HepG2 (cell line): Measurements from ENCODE around the gene SFI1. TPM values are rescaled to one million over a fixed set of nuclear protein-coding genes. Genes with fewer than 3 reads are reported as not detected.

Experiments used
- AKAP8 ChIP-seq: sonication (generic); formaldehyde crosslinking; IDR thresholded peaks from 2 replicates; pipeline ENCODE4 v1.5.1; 2020; ENCODE audit warnings: mild to moderate bottlenecking, missing genetic modification reagents
- DR1 ChIP-seq: sonication (generic); formaldehyde crosslinking; IDR thresholded peaks from 2 replicates; pipeline ENCODE4 v1.8.0; 2021; ENCODE audit warnings: mild to moderate bottlenecking, missing genetic modification reagents, inconsistent platforms
- FOXJ3 ChIP-seq: sonication (generic); formaldehyde crosslinking; IDR thresholded peaks from 2 replicates; pipeline ENCODE4 v1.4.0; 2020; ENCODE audit warnings: missing genetic modification reagents, mild to moderate bottlenecking, borderline replicate concordance
- FOXK1 ChIP-seq: sonication (generic); formaldehyde crosslinking; IDR thresholded peaks from 2 replicates; pipeline ENCODE4 v1.4.0; 2020; ENCODE audit warnings: low read depth, missing genetic modification reagents, borderline replicate concordance
- HOXA5 ChIP-seq: sonication (generic); formaldehyde crosslinking; IDR thresholded peaks from 2 replicates; pipeline ENCODE4 v1.4.0; 2020; ENCODE audit warnings: missing genetic modification reagents
- HOXD1 ChIP-seq: sonication (generic); formaldehyde crosslinking; IDR thresholded peaks from 2 replicates; pipeline ENCODE4 v1.5.0; 2020; ENCODE audit warnings: missing genetic modification reagents
- JUN ChIP-seq: sonication (generic); formaldehyde crosslinking; IDR thresholded peaks from 2 replicates; pipeline ENCODE4 v1.4.0; 2020; ENCODE audit warnings: mild to moderate bottlenecking, missing genetic modification reagents
- MIER2 ChIP-seq: IDR thresholded peaks from 2 replicates; pipeline ENCODE4 v1.6.1; 2016; ENCODE audit warnings: missing biosample characterization, missing genetic modification reagents
- MXI1 ChIP-seq: IDR thresholded peaks from 3 replicates; pipeline ENCODE4 v1.6.1; 2012; ENCODE audit warnings: low read depth, low read length, inconsistent platforms, borderline replicate concordance
- NCOA2 ChIP-seq: sonication (generic); formaldehyde crosslinking; IDR thresholded peaks from 2 replicates; pipeline ENCODE4 v1.8.0; 2022; ENCODE audit warnings: inconsistent platforms
- SP5 ChIP-seq: IDR thresholded peaks from 2 replicates; pipeline ENCODE4 v1.6.1; 2016; ENCODE audit warnings: low read depth, borderline replicate concordance
- ZNF282 ChIP-seq: fragments of 450-650 bp; IDR thresholded peaks from 2 replicates; pipeline ENCODE4 v1.6.1; 2018; ENCODE audit not compliant: partially characterized antibody
- ZNF343 ChIP-seq: sonication (generic); formaldehyde crosslinking; IDR thresholded peaks from 2 replicates; pipeline ENCODE4 v1.4.0; 2020; ENCODE audit warnings: mild to moderate bottlenecking, missing genetic modification reagents
- ZNF484 ChIP-seq: sonication (generic); formaldehyde crosslinking; IDR thresholded peaks from 2 replicates; pipeline ENCODE4 v1.5.1; 2020; ENCODE audit warnings: mild to moderate bottlenecking, low read depth, missing genetic modification reagents, borderline replicate concordance
- ZNF552 ChIP-seq: sonication (generic); formaldehyde crosslinking; IDR thresholded peaks from 2 replicates; pipeline ENCODE4 v1.9.0; 2022; ENCODE audit warnings: missing genetic modification reagents, mild to moderate bottlenecking, borderline replicate concordance
- ZNF674 ChIP-seq: sonication (generic); formaldehyde crosslinking; IDR thresholded peaks from 2 replicates; pipeline ENCODE4 v1.5.0; 2020; ENCODE audit warnings: low read depth, mild to moderate bottlenecking, missing genetic modification reagents
- ZNF781 ChIP-seq: sonication (generic); formaldehyde crosslinking; IDR thresholded peaks from 2 replicates; pipeline ENCODE4 v1.5.1; 2020; ENCODE audit warnings: borderline replicate concordance, mild to moderate bottlenecking, missing genetic modification reagents; ENCODE audit errors: not compliant biosample characterization
- ZNF83 ChIP-seq: sonication (generic); formaldehyde crosslinking; IDR thresholded peaks from 2 replicates; pipeline ENCODE4 v1.4.0; 2020; ENCODE audit warnings: missing genetic modification reagents, mild to moderate bottlenecking, borderline replicate concordance
- ZNF850 ChIP-seq: sonication (generic); formaldehyde crosslinking; conservative IDR thresholded peaks from 2 replicates; pipeline ENCODE4 v1.9.0; 2021; ENCODE audit warnings: mild to moderate bottlenecking, missing genetic modification reagents
- polyA plus RNA-seq, 8 experiments: library from polyadenylated mRNA; depleted of rRNA in 3 of 8; stranded (reverse) in 7 of 8; unstranded in 1 of 8; fragments of >200 nt; fragmentation: Illumina TruSeq in 4 of 8; extraction: Trizol in 4 of 8; gene quantifications; 2 replicates each; pipeline versions ENCODE4 v1.2.1 to v1.2.3, GENCODE V29; 2011 to 2016; ENCODE audit warnings: low read depth in 4 of 8, missing spikeins in 1 of 8, mixed read lengths in 1 of 8; ENCODE audit not compliant: insufficient read depth in 1 of 8
- total RNA-seq, 5 experiments: library from RNA; depleted of rRNA; stranded (reverse); fragments of >200 nt; fragmentation: Illumina TruSeq; extraction: Trizol; gene quantifications; 2 replicates each; pipeline ENCODE4 v1.2.3, GENCODE V29; 2016; ENCODE audit warnings: low read depth in 1 of 5
- TF ChIP-seq, protein P1 (sequence below): sonication (generic); formaldehyde crosslinking; IDR thresholded peaks from 2 replicates; pipeline ENCODE4 v1.5.0; 2020; ENCODE audit warnings: mild to moderate bottlenecking, missing genetic modification reagents
- TF ChIP-seq, protein P2 (sequence below): sonication (generic); formaldehyde crosslinking; conservative IDR thresholded peaks from 2 replicates; pipeline ENCODE4 v1.8.0; 2022; ENCODE audit warnings: mild to moderate bottlenecking, moderate library complexity, missing genetic modification reagents
- TF ChIP-seq, protein P3 (sequence below): sonication (generic); formaldehyde crosslinking; IDR thresholded peaks from 2 replicates; pipeline ENCODE4 v1.5.0; 2020; ENCODE audit warnings: missing genetic modification reagents
- TF ChIP-seq, protein P4 (sequence below): sonication (generic); formaldehyde crosslinking; IDR thresholded peaks from 2 replicates; pipeline ENCODE4 v1.8.0; 2022; ENCODE audit warnings: missing genetic modification reagents, mild to moderate bottlenecking, borderline replicate concordance
- TF ChIP-seq, protein P5 (sequence below): sonication (generic); formaldehyde crosslinking; IDR thresholded peaks from 2 replicates; pipeline ENCODE4 v1.8.0; 2022; ENCODE audit warnings: mild to moderate bottlenecking, missing genetic modification reagents, borderline replicate concordance

The SFI1 gene
- total and polyA plus RNA-seq, 2 of the 13 experiments (the other 11 are each of a cell fraction or from before 2014, with no cell fraction given): 20.5 to 40.1 TPM

DNA sequence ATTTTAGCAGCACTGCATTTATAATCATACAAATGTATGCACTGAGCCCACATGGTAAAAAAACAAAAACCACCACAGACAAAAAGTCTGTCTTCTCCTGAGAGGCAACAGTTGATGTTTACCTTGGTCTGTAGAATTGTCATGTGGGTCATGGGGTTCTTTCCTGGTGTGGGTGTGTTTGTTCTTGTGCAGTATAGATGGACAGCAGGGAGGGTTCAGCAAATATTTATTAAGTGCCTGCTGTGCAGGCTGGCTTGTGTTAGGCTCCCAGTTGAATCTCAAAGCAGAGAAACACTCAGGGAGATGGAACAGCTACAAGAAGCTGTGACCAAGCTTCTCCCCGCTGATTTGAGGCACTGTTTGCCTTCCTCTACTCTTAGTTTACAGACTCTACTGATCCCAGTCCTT is 83.5 kb downstream of the SFI1 start (continued):
- TF ChIP-seq, protein P1, sequence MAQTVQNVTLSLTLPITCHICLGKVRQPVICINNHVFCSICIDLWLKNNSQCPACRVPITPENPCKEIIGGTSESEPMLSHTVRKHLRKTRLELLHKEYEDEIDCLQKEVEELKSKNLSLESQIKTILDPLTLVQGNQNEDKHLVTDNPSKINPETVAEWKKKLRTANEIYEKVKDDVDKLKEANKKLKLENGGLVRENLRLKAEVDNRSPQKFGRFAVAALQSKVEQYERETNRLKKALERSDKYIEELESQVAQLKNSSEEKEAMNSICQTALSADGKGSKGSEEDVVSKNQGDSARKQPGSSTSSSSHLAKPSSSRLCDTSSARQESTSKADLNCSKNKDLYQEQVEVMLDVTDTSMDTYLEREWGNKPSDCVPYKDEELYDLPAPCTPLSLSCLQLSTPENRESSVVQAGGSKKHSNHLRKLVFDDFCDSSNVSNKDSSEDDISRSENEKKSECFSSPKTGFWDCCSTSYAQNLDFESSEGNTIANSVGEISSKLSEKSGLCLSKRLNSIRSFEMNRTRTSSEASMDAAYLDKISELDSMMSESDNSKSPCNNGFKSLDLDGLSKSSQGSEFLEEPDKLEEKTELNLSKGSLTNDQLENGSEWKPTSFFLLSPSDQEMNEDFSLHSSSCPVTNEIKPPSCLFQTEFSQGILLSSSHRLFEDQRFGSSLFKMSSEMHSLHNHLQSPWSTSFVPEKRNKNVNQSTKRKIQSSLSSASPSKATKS (CRISPR knock-in tag): no peak
- TF ChIP-seq, protein P2, sequence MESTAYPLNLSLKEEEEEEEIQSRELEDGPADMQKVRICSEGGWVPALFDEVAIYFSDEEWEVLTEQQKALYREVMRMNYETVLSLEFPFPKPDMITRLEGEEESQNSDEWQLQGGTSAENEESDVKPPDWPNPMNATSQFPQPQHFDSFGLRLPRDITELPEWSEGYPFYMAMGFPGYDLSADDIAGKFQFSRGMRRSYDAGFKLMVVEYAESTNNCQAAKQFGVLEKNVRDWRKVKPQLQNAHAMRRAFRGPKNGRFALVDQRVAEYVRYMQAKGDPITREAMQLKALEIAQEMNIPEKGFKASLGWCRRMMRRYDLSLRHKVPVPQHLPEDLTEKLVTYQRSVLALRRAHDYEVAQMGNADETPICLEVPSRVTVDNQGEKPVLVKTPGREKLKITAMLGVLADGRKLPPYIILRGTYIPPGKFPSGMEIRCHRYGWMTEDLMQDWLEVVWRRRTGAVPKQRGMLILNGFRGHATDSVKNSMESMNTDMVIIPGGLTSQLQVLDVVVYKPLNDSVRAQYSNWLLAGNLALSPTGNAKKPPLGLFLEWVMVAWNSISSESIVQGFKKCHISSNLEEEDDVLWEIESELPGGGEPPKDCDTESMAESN (CRISPR knock-in tag): no peak
- TF ChIP-seq HOXD1 (CRISPR knock-in tag) (peak; percentile 46; the same call in 1 of the 2 replicates), FOXJ3 (peak; percentile 89), HOXA5 (CRISPR knock-in tag) (no peak), MIER2 (CRISPR knock-in tag) (no peak), ZNF674 (CRISPR knock-in tag) (no peak), SP5 (peak; percentile 95), ZNF552 (CRISPR knock-in tag) (no peak), ZNF282 (no peak), ZNF343 (0 out of 2 replicates have a peak, but pooled peaks have one; percentile 31), NCOA2 (CRISPR knock-in tag) (peak; percentile 90), ZNF781 (CRISPR knock-in tag) (no peak), AKAP8 (CRISPR knock-in tag) (no peak), JUN (CRISPR knock-in tag) (0 out of 2 replicates have a peak, but pooled peaks have one; percentile 50), ZNF850 (CRISPR knock-in tag) (peak; percentile 14; the same call in 1 of the 2 replicates), ZNF83 (no peak), ZNF484 (no peak), FOXK1 (CRISPR knock-in tag) (peak; percentile 90), DR1 (CRISPR knock-in tag) (no peak), MXI1 (peak; percentile 75; the same call in 1 of the 3 replicates)
- TF ChIP-seq, protein P3, sequence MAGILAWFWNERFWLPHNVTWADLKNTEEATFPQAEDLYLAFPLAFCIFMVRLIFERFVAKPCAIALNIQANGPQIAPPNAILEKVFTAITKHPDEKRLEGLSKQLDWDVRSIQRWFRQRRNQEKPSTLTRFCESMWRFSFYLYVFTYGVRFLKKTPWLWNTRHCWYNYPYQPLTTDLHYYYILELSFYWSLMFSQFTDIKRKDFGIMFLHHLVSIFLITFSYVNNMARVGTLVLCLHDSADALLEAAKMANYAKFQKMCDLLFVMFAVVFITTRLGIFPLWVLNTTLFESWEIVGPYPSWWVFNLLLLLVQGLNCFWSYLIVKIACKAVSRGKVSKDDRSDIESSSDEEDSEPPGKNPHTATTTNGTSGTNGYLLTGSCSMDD: no peak
- TF ChIP-seq, protein P4, sequence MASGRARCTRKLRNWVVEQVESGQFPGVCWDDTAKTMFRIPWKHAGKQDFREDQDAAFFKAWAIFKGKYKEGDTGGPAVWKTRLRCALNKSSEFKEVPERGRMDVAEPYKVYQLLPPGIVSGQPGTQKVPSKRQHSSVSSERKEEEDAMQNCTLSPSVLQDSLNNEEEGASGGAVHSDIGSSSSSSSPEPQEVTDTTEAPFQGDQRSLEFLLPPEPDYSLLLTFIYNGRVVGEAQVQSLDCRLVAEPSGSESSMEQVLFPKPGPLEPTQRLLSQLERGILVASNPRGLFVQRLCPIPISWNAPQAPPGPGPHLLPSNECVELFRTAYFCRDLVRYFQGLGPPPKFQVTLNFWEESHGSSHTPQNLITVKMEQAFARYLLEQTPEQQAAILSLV (CRISPR knock-in tag): no peak
- TF ChIP-seq, protein P5, sequence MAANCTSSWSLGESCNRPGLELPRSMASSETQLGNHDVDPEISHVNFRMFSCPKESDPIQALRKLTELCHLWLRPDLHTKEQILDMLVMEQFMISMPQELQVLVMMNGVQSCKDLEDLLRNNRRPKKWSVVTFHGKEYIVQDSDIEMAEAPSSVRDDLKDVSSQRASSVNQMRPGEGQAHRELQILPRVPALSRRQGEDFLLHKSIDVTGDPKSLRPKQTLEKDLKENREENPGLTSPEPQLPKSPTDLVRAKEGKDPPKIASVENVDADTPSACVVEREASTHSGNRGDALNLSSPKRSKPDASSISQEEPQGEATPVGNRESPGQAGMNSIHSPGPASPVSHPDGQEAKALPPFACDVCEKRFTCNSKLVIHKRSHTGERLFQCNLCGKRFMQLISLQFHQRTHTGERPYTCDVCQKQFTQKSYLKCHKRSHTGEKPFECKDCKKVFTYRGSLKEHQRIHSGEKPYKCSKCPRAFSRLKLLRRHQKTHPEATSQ (CRISPR knock-in tag): no peak
